GM12875 (cell line): Measurements from ENCODE around the gene SELENBP1.

ENCODE experiments used
- H3K4me3 ChIP-seq: one replicate; pipeline ENCODE4 v1.5.1; 2011; ENCODE audit warnings: low read depth, low read length, control low read depth
- CTCF ChIP-seq: IDR thresholded peaks from 2 replicates; pipeline ENCODE4 v1.5.1; 2011; ENCODE audit warnings: low read depth, mild to moderate bottlenecking, control low read depth, inconsistent platforms, low read length, moderate library complexity, borderline replicate concordance; ENCODE audit not compliant: insufficient read depth

Gene SELENBP1

GRCh38 chr1:151327223-151327902 lies 45.1 kb downstream of the SELENBP1 start, which contains the start of gene PI4KB:
Gene PI4KB (minus strand): TSS chr1:151327416. CDS start chr1:151316481, 10,935 bp downstream.
- no peak for TF ChIP-seq CTCF
- H3K4me3 ChIP-seq = peak within 1 kb of the TSS; percentile 74

DNA sequence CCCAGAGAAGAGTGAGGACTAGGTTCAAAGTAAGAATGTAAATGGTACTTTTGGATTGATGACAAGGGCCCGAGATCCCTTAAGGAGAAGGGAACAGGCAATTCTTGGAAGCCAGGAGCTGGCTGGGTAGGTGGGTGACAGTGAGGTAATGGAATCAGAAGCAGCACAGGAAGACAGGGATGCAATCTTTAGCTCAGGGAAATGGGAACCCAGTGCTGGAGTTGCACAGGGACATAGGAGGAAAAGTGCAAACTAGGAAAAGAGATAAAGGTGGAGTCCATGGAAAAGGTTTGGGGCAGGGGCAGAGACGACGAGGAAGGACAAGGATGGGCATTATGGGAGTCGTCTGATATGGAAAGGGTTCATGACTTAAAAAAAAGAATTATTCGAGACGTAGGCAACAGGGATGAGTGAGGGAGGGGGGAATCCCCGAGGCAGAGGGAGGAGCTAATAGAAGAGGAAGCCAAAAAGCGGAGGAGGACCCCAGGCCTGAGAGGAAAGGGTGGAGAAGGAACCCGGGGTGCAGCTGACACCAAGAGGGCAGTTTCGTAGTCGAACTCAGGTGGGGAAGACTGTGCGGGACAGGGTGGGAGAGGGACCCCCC lies 45.8 kb downstream of the SELENBP1 start:
- TF ChIP-seq CTCF = no peak

GRCh38 chr1:151325646-151326429 lies 46.7 kb downstream of the SELENBP1 start:
- TF ChIP-seq CTCF = no peak
- H3K4me3 ChIP-seq = peak overlapping the region; percentile 74

More for the DNA sequence above, 45.8 kb downstream of the SELENBP1 start:
- peak overlapping the region; percentile 74 for H3K4me3 ChIP-seq

DNA sequence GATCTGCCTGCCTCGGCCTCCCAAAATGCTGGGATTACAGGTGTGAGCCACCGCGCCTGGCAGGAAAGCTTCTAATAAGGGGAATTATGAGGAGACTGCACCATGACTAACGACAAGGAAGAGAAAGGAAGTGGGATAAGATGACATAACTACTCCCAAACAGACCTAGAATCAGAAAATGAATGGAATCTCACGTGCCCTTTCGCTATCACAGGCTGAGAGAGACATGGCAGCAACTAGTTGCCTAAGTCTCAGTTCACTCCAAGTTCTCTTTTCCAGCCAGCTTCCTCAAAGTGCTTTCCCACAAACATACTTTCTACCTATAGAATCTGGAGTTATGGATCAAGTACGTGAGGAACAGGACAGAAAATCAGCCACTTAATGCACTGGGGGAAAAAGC lies 47.3 kb downstream of the SELENBP1 start:
- TF ChIP-seq CTCF = no peak
- H3K4me3 ChIP-seq = no peak overlapping the region

- no peak overlapping the region for H3K4me3 ChIP-seq
- no peak for TF ChIP-seq CTCF
Observed at GRCh38 chr1:151324390-151324930, 48.0 kb downstream of the SELENBP1 start.

DNA sequence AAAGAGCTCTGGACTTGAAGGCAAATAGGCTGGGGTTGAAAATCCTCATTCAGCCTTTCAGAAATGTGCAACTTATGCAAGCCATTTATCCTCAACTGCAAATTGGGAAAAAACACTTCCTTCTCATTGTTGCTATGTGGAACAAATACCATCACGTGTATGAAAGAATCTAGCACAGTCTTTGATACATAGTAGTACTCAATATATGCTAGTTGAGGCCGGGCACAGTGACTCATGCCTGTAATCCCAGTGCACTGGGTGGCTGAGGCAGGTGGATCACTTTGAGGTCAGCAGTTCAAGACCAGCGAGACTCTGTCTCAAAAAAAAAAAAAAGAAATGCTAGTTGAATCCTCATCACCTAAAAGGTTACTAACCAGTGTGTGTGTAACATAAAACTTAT lies 53.5 kb downstream of the SELENBP1 start:
- TF ChIP-seq CTCF = no peak
- no peak overlapping the region for H3K4me3 ChIP-seq
